Measurements from ENCODE around the gene HPSE2. TPM values are rescaled to one million over a fixed set of nuclear protein-coding genes. Genes with fewer than 3 reads are reported as not detected.

Gene HPSE2
- polyA plus RNA-seq, 2 of the 4 experiments (the other 2 are of a cell fraction) = not detected

- 84% methylated on average over 11 of the region's 11 CpGs for WGBS (ENCODE audit: missing lambda C conversion rate)
Measured at GRCh38 chr10:98411166-98411565, 824.5 kb downstream of the HPSE2 start.

GRCh38 chr10:98410759-98411158 lies 824.9 kb downstream of the HPSE2 start:
- Histone ChIP-seq H3K27ac (no peak overlapping the region), H3K9me3 (no peaks in the 10 kb centered on the region), H3K4me1 (peaks cover 13% of the 10 kb centered on the region), H3K4me2 (no peak overlapping the region), H3K4me3 (no peak overlapping the region)
- DNase-seq (ENCODE audit: low read depth in 1 of 2, low spot score in 1 of 2) = no peak
- TF ChIP-seq HOXA7 (CRISPR knock-in tag; IDR thresholded peaks at IDR 0.05) (no peak), ZC3H11A (IDR thresholded peaks at IDR 0.05) (no peak), FOSB (CRISPR knock-in tag; IDR thresholded peaks at IDR 0.05) (no peak), HOXB13 (CRISPR knock-in tag; IDR thresholded peaks at IDR 0.05; ENCODE audit: low read depth) (no peak), FOXS1 (CRISPR knock-in tag; IDR thresholded peaks at IDR 0.05) (no peak), HDAC2 (IDR thresholded peaks at IDR 0.05) (no peak), RARB (CRISPR knock-in tag; IDR thresholded peaks at IDR 0.05) (no peak)
- no peak for FAIRE-seq
- 79% methylated on average over 10 of the region's 10 CpGs for WGBS (ENCODE audit: missing lambda C conversion rate)
- ATAC-seq = no peak
- ChIA-PET CTCF (no interaction called here), POLR2A (no interaction called here)

More at GRCh38 chr10:98411166-98411565, 824.5 kb downstream of the HPSE2 start:
- Histone ChIP-seq H3K27ac (no peak overlapping the region), H3K4me1 (peaks cover 14% of the 10 kb centered on the region), H3K9me3 (no peaks in the 10 kb centered on the region), H3K4me2 (no peak overlapping the region), H3K4me3 (no peak overlapping the region)
- FAIRE-seq = no peak
- TF ChIP-seq SMC3 (IDR thresholded peaks at IDR 0.05) (no peak), HOXB5 (CRISPR knock-in tag; IDR thresholded peaks at IDR 0.05) (no peak), NR3C1 (IDR thresholded peaks at IDR 0.05) (no peak), MAFK (IDR thresholded peaks at IDR 0.05; ENCODE audit: partially characterized antibody) (no peak), RARB (CRISPR knock-in tag; IDR thresholded peaks at IDR 0.05) (no peak), FOSB (CRISPR knock-in tag; IDR thresholded peaks at IDR 0.05) (no peak), BHLHE40 (IDR thresholded peaks at IDR 0.05; ENCODE audit: low read depth, low read length) (no peak), REST (IDR thresholded peaks at IDR 0.05) (no peak), PBX3 (IDR thresholded peaks at IDR 0.05) (no peak), HEYL (CRISPR knock-in tag; IDR thresholded peaks at IDR 0.05) (no peak), HES2 (IDR thresholded peaks at IDR 0.05) (no peak), HOXA7 (CRISPR knock-in tag; IDR thresholded peaks at IDR 0.05) (no peak)
- ChIA-PET POLR2A (no interaction called here), CTCF (no interaction called here)
- ATAC-seq = no peak
- DNase-seq (ENCODE audit: low read depth in 1 of 2, low spot score in 1 of 2) = no peak

GRCh38 chr10:98410135-98410743 lies 825.4 kb downstream of the HPSE2 start:
- ChIA-PET CTCF (no interaction called here), POLR2A (no interaction called here)
- 66% methylated on average over 4 of the region's 4 CpGs for WGBS (ENCODE audit: missing lambda C conversion rate)
- TF ChIP-seq PBX3 (IDR thresholded peaks at IDR 0.05) = no peak
- no peak for TF ChIP-seq CEBPB (IDR thresholded peaks at IDR 0.05)
- no peak for TF ChIP-seq NPAS2 (CRISPR knock-in tag; IDR thresholded peaks at IDR 0.05; ENCODE audit: borderline replicate concordance)
- no peak for TF ChIP-seq MAZ (IDR thresholded peaks at IDR 0.05; ENCODE audit: borderline replicate concordance, low read depth, low read length)
- TF ChIP-seq EP300 (IDR thresholded peaks at IDR 0.05) = no peak
- no peak for TF ChIP-seq FOSB (CRISPR knock-in tag; IDR thresholded peaks at IDR 0.05)
- no peak for TF ChIP-seq SMC3 (IDR thresholded peaks at IDR 0.05)
- TF ChIP-seq PHF8 (IDR thresholded peaks at IDR 0.05; ENCODE audit: borderline replicate concordance, low read depth) = no peak
- no peak for TF ChIP-seq CHD2 (IDR thresholded peaks at IDR 0.05; ENCODE audit: low read length, partially characterized antibody)
- TF ChIP-seq HOXA7 (CRISPR knock-in tag; IDR thresholded peaks at IDR 0.05) = no peak
- TF ChIP-seq KDM5A (IDR thresholded peaks at IDR 0.05) = no peak
- DNase-seq (ENCODE audit: low read depth in 1 of 2, low spot score in 1 of 2) = no peak
- H3K9me3 ChIP-seq = no peaks in the 10 kb centered on the region
- no peak for ATAC-seq
- no peak for FAIRE-seq
- H3K27ac ChIP-seq = no peak overlapping the region
- H3K4me1 ChIP-seq = peaks cover 8% of the 10 kb centered on the region
- no peak overlapping the region for H3K4me2 ChIP-seq
- no peak overlapping the region for H3K4me3 ChIP-seq

Data from A549 (cell line).